ENCODE data around the gene ARHGAP22.

The ARHGAP22 gene

DNA sequence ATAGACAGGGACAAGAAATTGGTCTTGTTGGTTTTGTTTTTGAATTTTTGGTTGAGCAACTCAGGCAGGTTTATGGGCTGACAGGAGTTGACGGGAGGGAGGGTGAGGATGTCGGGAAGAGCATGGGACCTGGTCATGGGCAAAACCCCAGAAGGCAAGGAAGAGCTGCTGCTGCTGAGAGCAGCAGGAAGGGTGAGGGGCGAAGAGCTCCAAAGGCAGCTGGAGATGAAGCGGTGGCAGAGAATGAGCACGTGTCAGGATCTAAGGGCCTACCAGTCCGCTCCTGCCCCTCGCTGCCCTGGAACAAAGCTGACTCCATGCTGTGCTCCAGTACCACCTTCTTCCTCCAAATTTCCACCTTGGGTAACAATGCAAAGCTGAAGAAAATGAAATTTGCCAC is 84.3 kb downstream of the ARHGAP22 start:
- no peak overlapping the region for H3K27ac ChIP-seq
- no peak for TF ChIP-seq ZFX (IDR thresholded peaks at IDR 0.05; ENCODE audit: borderline replicate concordance)
- TF ChIP-seq, protein P1, sequence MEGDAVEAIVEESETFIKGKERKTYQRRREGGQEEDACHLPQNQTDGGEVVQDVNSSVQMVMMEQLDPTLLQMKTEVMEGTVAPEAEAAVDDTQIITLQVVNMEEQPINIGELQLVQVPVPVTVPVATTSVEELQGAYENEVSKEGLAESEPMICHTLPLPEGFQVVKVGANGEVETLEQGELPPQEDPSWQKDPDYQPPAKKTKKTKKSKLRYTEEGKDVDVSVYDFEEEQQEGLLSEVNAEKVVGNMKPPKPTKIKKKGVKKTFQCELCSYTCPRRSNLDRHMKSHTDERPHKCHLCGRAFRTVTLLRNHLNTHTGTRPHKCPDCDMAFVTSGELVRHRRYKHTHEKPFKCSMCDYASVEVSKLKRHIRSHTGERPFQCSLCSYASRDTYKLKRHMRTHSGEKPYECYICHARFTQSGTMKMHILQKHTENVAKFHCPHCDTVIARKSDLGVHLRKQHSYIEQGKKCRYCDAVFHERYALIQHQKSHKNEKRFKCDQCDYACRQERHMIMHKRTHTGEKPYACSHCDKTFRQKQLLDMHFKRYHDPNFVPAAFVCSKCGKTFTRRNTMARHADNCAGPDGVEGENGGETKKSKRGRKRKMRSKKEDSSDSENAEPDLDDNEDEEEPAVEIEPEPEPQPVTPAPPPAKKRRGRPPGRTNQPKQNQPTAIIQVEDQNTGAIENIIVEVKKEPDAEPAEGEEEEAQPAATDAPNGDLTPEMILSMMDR (IDR thresholded peaks at IDR 0.05) = no peak

DNA sequence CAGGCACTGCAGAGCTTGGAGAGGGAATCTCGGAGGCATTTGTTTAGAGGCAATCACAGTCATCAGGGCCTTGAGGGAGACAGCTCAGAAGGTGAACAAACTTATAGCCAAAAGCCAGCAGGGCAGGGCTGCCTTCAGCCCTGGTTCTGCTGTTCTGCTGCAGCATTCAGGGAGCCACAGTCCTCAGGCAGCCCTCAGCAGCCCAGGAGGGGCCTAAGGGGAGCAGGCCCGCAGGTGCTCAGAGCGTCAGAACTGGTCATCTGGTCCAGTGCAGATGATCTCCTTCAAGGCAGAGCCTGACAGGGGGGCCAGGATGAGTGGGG is 84.7 kb downstream of the ARHGAP22 start:
- no peak for TF ChIP-seq ZFX (IDR thresholded peaks at IDR 0.05; ENCODE audit: borderline replicate concordance)
- TF ChIP-seq, protein P1 (IDR thresholded peaks at IDR 0.05) = no peak
- no peak overlapping the region for H3K27ac ChIP-seq

DNA sequence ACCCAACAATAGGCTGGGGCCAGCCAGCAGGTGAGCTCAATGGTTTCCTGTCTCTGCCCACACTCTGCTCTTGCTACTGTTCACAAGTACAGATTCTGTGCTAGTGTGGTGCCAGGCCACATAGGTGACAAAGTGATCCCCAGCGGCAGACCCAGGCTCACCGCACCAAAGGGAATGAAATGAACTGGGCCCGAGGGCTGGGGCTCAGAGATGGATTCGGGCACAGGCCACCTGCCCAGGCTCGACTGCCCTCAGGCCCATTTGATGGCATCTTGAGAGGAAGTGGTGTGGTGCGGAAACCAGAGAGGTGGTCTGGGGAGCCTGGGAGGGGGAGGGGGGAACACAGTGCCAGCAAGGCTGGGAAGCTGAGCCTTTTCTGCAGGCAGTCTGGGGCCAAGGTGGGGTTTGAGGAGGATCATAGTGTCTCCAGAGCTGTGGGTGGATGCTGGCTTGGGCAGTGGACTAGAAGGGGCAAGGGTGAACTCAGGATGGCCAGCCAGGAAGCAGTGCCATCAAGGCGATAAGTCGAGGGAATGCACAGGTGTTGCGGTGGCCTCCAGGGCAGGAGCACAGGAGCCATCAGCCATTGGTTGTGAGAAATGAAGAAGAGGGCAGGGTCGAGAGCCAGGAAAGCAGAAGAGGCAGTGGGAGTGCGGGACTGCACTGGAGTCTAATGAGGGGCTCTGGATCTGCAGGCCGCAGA is 85.2 kb downstream of the ARHGAP22 start:
- TF ChIP-seq, protein P1 (IDR thresholded peaks at IDR 0.05) = no peak
- no peak for TF ChIP-seq ZFX (IDR thresholded peaks at IDR 0.05; ENCODE audit: borderline replicate concordance)
- H3K27ac ChIP-seq = no peak overlapping the region

DNA sequence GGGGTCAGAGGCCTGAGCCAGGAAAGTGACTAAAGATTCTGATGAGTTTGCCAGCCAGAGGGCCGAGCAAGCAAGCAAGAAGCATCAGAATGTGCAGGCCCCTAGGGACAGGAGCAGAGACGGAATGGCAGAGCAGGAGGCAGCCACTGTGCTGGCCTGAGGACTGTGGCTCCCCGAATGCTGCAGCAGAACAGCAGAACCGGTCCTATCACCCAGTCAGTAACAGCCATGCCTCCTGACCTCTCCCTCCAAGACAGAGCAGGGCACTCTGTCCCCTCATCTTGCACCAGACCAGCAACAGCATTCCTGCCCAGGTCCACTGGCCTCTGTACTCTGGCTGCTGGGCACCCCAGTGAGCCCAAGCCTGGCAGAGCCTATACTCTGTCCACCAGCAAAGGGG is 85.9 kb downstream of the ARHGAP22 start:
- no peak overlapping the region for H3K27ac ChIP-seq
- TF ChIP-seq, protein P1 (IDR thresholded peaks at IDR 0.05) = no peak
- no peak for TF ChIP-seq ZFX (IDR thresholded peaks at IDR 0.05; ENCODE audit: borderline replicate concordance)

DNA sequence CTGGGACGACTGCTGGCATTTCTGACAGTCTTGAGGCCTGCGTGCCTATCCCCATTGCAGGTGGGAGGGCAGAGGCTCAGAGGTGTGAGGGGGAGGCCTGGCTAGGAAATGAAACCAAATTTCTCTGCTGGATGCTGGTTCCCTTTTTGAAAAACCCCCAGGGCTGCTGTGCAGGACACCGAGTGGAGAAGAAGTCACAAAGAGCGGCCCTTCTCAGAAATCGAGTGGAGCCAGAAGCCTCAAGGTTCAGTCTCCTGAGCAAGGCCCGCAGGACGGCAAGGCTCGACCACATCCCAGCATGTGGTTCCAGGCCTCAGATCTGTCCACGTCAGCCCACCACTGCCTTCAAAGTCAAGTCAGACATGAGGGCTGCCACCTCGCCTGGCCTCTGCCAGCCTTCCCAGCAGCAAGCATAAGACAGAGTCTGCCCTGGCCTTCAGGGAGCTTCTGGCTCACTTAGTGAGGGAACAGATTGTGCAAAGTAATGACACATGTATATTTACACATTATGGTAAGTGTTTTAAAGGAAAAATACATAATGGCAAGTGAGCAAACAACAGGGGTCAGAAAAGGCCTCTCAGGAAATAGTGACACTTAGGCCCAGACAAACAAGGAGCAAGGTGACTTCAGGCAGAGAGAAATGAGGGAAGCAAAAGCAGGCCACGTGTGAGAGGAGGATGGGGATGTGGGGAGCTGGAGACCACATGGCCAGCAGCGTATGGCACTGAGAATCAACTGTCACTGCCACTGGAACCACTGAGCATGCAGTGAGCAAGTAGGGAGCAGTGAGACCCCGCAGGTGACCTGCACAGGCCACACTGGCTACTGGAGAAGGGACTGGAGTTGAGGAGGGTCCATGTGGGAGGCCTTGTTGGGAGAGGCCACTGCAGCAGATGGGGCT is 86.7 kb downstream of the ARHGAP22 start:
- TF ChIP-seq ZFX (IDR thresholded peaks at IDR 0.05; ENCODE audit: borderline replicate concordance) = no peak
- TF ChIP-seq, protein P1 (IDR thresholded peaks at IDR 0.05) = no peak
- no peak overlapping the region for H3K27ac ChIP-seq

DNA sequence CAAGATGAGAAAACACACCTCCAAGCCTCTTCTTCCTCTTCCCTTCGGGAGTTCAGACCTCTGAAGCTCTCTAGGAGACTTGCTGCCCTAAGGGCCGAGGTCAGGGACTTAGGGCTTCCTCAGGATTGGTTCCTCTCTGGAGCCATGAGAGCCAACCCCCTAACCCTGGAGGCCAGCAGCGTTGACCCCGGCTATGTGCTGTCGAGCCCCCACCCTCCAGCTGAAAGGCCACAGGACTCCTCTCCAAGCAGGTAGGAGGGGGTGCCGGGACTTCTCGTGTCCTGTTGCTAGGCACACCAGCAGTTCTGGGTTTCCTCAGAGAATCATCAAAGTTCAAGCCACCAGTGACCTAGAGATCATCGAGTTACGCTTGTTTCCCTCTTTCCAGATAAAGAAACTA is 87.4 kb downstream of the ARHGAP22 start:
- H3K27ac ChIP-seq = no peak overlapping the region
- TF ChIP-seq, protein P1 (IDR thresholded peaks at IDR 0.05) = no peak
- TF ChIP-seq ZFX (IDR thresholded peaks at IDR 0.05; ENCODE audit: borderline replicate concordance) = no peak

DNA sequence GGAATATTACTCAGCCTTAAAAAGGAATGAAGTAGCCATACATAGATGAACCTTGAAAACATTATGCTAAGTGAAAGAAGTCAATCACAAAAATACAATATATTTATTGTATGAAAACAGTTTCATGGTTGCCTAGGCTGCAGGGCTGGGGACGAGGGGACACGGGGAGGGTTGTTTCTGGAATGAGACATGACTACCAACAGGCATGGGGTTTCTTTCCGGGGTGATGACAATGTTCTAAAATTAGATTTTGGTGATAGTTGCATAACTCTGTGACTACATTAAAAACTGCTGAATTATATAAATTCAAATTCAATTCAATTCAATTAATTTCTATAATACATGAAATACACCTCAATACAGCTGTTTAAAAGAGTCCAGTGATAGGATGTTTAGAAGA is 88.0 kb downstream of the ARHGAP22 start:
- no peak for TF ChIP-seq ZFX (IDR thresholded peaks at IDR 0.05; ENCODE audit: borderline replicate concordance)
- TF ChIP-seq, protein P1 (IDR thresholded peaks at IDR 0.05) = no peak
- no peak overlapping the region for H3K27ac ChIP-seq
